Measurements from ENCODE around the gene CTNNA3.
A peak's percentile ranks its signal among the peaks of the same experiment; 100 is the strongest.

DNA sequence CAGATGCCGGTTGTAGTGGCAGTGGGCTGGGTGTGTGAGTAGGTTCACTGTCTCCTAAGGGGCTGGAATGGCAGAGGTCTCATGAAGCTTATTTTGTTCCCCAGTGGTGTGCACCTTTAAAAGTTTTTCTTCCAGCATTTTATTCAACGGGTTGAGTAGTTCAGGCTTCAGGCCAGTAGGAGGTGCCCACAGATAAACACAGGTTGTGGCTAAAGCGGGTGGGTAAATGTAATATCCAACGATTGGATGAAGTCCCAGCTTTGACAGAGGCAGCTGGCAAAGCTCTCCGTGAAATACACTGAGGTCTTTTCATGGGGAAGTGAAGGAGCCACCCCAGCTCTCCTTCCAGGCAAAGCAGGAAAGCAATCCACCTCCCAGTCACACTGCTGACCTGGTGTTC, 1109.9 kb downstream of the CTNNA3 start:
- no peak for TF ChIP-seq POLR2A (IDR thresholded peaks at IDR 0.05)
- TF ChIP-seq, protein P1, sequence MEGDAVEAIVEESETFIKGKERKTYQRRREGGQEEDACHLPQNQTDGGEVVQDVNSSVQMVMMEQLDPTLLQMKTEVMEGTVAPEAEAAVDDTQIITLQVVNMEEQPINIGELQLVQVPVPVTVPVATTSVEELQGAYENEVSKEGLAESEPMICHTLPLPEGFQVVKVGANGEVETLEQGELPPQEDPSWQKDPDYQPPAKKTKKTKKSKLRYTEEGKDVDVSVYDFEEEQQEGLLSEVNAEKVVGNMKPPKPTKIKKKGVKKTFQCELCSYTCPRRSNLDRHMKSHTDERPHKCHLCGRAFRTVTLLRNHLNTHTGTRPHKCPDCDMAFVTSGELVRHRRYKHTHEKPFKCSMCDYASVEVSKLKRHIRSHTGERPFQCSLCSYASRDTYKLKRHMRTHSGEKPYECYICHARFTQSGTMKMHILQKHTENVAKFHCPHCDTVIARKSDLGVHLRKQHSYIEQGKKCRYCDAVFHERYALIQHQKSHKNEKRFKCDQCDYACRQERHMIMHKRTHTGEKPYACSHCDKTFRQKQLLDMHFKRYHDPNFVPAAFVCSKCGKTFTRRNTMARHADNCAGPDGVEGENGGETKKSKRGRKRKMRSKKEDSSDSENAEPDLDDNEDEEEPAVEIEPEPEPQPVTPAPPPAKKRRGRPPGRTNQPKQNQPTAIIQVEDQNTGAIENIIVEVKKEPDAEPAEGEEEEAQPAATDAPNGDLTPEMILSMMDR (IDR thresholded peaks at IDR 0.05), result peak in 2 of 3 experiments; percentile 11 to 12

Data from testis (tissue), 2 donors.